H9 (cell line): Measurements from ENCODE around the gene TET2. TPM values are rescaled to one million over a fixed set of nuclear protein-coding genes. Genes with fewer than 3 reads are reported as not detected.

Source experiments
- DNase-seq: peaks from one replicate; pipeline ENCODE4 v3.0.0-alpha.2; 2017
- H2AFZ ChIP-seq: one replicate; pipeline ENCODE4 v1.6.1; 2013; ENCODE audit warnings: mild to moderate bottlenecking, low read length, control low read depth, moderate library complexity
- H2AK5ac ChIP-seq: 2 replicates; pipeline ENCODE4 v1.6.1; 2013; ENCODE audit warnings: low read length, control low read depth, mixed read lengths; ENCODE audit not compliant: insufficient read length
- H2BK120ac ChIP-seq: one replicate; pipeline ENCODE4 v1.6.1; 2013; ENCODE audit warnings: low read depth, mild to moderate bottlenecking, low read length, control low read depth, inconsistent platforms; ENCODE audit not compliant: poor library complexity, severe bottlenecking
- H2BK12ac ChIP-seq: 2 replicates; pipeline ENCODE4 v1.6.1; 2013; ENCODE audit warnings: low read length, control low read depth, mixed read lengths, low read depth; ENCODE audit not compliant: insufficient read length
- H2BK15ac ChIP-seq: 2 replicates; pipeline ENCODE4 v1.6.1; 2013; ENCODE audit warnings: low read depth, low read length, control low read depth
- H2BK20ac ChIP-seq: one replicate; pipeline ENCODE4 v1.6.1; 2013; ENCODE audit warnings: low read depth, mild to moderate bottlenecking, low read length, control low read depth, inconsistent platforms; ENCODE audit not compliant: poor library complexity, severe bottlenecking
- H2BK5ac ChIP-seq: 2 replicates; pipeline ENCODE4 v1.6.1; 2013; ENCODE audit warnings: low read length, control low read depth, mixed read lengths; ENCODE audit not compliant: insufficient read length
- H3K14ac ChIP-seq: 2 replicates; pipeline ENCODE4 v1.6.1; 2013; ENCODE audit warnings: low read length, control low read depth; ENCODE audit not compliant: insufficient read depth
- H3K18ac ChIP-seq: 2 replicates; pipeline ENCODE4 v1.6.1; 2013; ENCODE audit warnings: low read depth, mild to moderate bottlenecking, mixed read lengths, low read length, control low read depth; ENCODE audit not compliant: insufficient read length
- H3K23ac ChIP-seq: 2 replicates; pipeline ENCODE4 v1.6.1; 2013; ENCODE audit warnings: low read length, control low read depth, mixed read lengths, low read depth; ENCODE audit not compliant: insufficient read length
- H3K23me2 ChIP-seq: 2 replicates; pipeline ENCODE4 v1.6.1; 2013; ENCODE audit warnings: low read depth, mild to moderate bottlenecking, mixed read lengths, low read length, control low read depth; ENCODE audit not compliant: insufficient read length, poor library complexity, severe bottlenecking
- H3K27ac ChIP-seq: 2 replicates; pipeline ENCODE4 v1.5.1; 2013; ENCODE audit warnings: low read length, control low read depth, mixed read lengths, low read depth; ENCODE audit not compliant: insufficient read length
- H3K27me3 ChIP-seq: 2 replicates; pipeline ENCODE4 v1.6.1; 2013; ENCODE audit warnings: low read length, control low read depth, inconsistent platforms; ENCODE audit not compliant: insufficient read depth
- H3K4ac ChIP-seq: 2 replicates; pipeline ENCODE4 v1.6.1; 2013; ENCODE audit warnings: low read depth, mild to moderate bottlenecking, control low read depth, inconsistent platforms, low read length, moderate library complexity
- H3K4me1 ChIP-seq: 2 replicates; pipeline ENCODE4 v1.6.1; 2013; ENCODE audit warnings: low read length, control low read depth, inconsistent platforms; ENCODE audit not compliant: insufficient read depth
- H3K4me2 ChIP-seq: 2 replicates; pipeline ENCODE4 v1.6.1; 2013; ENCODE audit warnings: low read length, control low read depth, mixed read lengths; ENCODE audit not compliant: insufficient read length, insufficient read depth
- H3K56ac ChIP-seq: 2 replicates; pipeline ENCODE4 v1.6.1; 2013; ENCODE audit warnings: low read depth, mild to moderate bottlenecking, mixed read lengths, low read length, control low read depth; ENCODE audit not compliant: insufficient read length
- H3K79me1 ChIP-seq: 2 replicates; pipeline ENCODE4 v1.6.1; 2013; ENCODE audit warnings: low read depth, mild to moderate bottlenecking, moderate library complexity, low read length, control low read depth, inconsistent platforms; ENCODE audit not compliant: insufficient read depth, poor library complexity, severe bottlenecking
- H3K79me2 ChIP-seq: 2 replicates; pipeline ENCODE4 v1.6.1; 2013; ENCODE audit warnings: low read length, control low read depth, inconsistent platforms; ENCODE audit not compliant: insufficient read depth
- H3K9ac ChIP-seq: 2 replicates; pipeline ENCODE4 v1.6.1; 2013; ENCODE audit warnings: low read length, control low read depth, mixed read lengths; ENCODE audit not compliant: insufficient read length; ENCODE audit errors: extremely low read depth
- H3K9me3 ChIP-seq: one replicate; pipeline ENCODE4 v1.6.1; 2013; ENCODE audit warnings: low read depth, low read length, inconsistent platforms; ENCODE audit not compliant: control insufficient read depth
- H3T11ph ChIP-seq: one replicate; pipeline ENCODE4 v1.6.1; 2013; ENCODE audit warnings: mild to moderate bottlenecking, low read length, control low read depth, inconsistent platforms
- H4K20me1 ChIP-seq: one replicate; pipeline ENCODE4 v1.6.1; 2013; ENCODE audit not compliant: control insufficient read depth, insufficient read length, insufficient read depth
- H4K5ac ChIP-seq: 2 replicates; pipeline ENCODE4 v1.6.1; 2013; ENCODE audit warnings: low read depth, mild to moderate bottlenecking, mixed read lengths, low read length, control low read depth; ENCODE audit not compliant: insufficient read length
- H4K8ac ChIP-seq: replicated peaks from 2 replicates; pipeline ENCODE4 v1.6.1; 2013; ENCODE audit warnings: low read length, control low read depth, mixed read lengths, low read depth; ENCODE audit not compliant: insufficient read length
- H4K91ac ChIP-seq: 2 replicates; pipeline ENCODE4 v1.6.1; 2013; ENCODE audit warnings: low read depth, mild to moderate bottlenecking, moderate library complexity, mixed read lengths, low read length, control low read depth; ENCODE audit not compliant: insufficient read length
- H3K27ac Mint-ChIP-seq, 3 experiments: 2 replicates in 2 of 3; 3 replicates in 1 of 3; pipeline ENCODE4 v1.8.0; 2020 to 2021; ENCODE audit warnings: mixed read lengths in 3 of 3, mild to moderate bottlenecking in 1 of 3, moderate library complexity in 1 of 3
- H3K27me3 Mint-ChIP-seq: 2 replicates; pipeline ENCODE4 v1.8.0; 2021; ENCODE audit warnings: low read depth, mild to moderate bottlenecking, moderate library complexity, mixed read lengths
- H3K36me3 Mint-ChIP-seq, 3 experiments: 2 replicates in 2 of 3; 3 replicates in 1 of 3; pipeline ENCODE4 v1.8.0; 2020 to 2021; ENCODE audit warnings: low read depth in 3 of 3, mixed read lengths in 3 of 3; ENCODE audit not compliant: insufficient read depth in 1 of 3
- H3K4me1 Mint-ChIP-seq, 2 experiments: 2 replicates each; pipeline ENCODE4 v1.8.0; 2020; ENCODE audit warnings: mixed read lengths in 2 of 2
- H3K4me3 Mint-ChIP-seq, 2 experiments: 2 replicates in 1 of 2; 3 replicates in 1 of 2; pipeline ENCODE4 v1.8.0; 2020 to 2021; ENCODE audit warnings: mild to moderate bottlenecking in 2 of 2, mixed read lengths in 2 of 2, moderate library complexity in 1 of 2
- H3K9me3 Mint-ChIP-seq, 2 experiments: 2 replicates in 1 of 2; 3 replicates in 1 of 2; pipeline ENCODE4 v1.8.0; 2020; ENCODE audit warnings: mild to moderate bottlenecking in 2 of 2, mixed read lengths in 2 of 2, moderate library complexity in 1 of 2
- WGBS: extraction: QIAGEN DNeasy Blood & Tissue Kit; methylation state at CpG from one replicate; pipeline ENCODE4 v1.1.7; 2013; ENCODE audit warnings: missing lambda C conversion rate, low lambda C conversion rate, mixed read lengths; ENCODE audit not compliant: insufficient read length; ENCODE audit errors: extremely low coverage; 5-methylcytosine and 5-hydroxymethylcytosine counted together
- total RNA-seq: library from RNA; stranded (reverse); gene quantifications from 2 replicates; pipeline ENCODE4 v1.2.1, GENCODE V29; 2021
- TF ChIP-seq, protein P1 (sequence below): fragments of 200-600 bp; sonication (generic); conservative IDR thresholded peaks from 3 replicates; pipeline ENCODE4 v1.8.0; 2021; ENCODE audit warnings: antibody characterized with exemption, mild to moderate bottlenecking

The TET2 gene
- total RNA-seq, 1 experiment from 2014 or later = 3.1 TPM

DNA sequence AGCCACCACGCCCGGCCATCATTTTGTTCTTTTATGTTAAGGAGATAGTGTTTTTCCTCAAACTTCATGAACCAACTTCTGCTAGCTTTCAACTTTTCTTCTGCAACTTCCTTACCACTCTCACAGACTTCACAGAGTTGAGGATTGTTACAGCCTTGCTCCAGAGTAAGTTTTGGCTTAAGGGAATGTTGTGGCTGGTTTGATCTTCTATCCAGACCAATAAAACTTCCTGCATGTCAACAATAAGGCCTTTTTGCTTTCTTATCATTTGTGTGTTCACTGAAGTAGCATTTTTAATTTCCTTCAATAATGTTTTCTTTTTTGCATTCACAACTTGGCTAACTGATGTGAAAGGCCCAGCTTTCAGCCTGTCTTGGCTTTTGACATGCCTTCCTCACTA is 12.7 kb upstream of the TET2 start:
- no peak overlapping the region for H3K4me2 ChIP-seq
- H3K27me3 ChIP-seq = no peaks in the 10 kb centered on the region
- no peak for DNase-seq
- H4K91ac ChIP-seq = no peak overlapping the region
- H4K20me1 ChIP-seq = no peaks in the 10 kb centered on the region
- no peak overlapping the region for H3K18ac ChIP-seq
- Mint-ChIP-seq H3K36me3 (no peaks in the 10 kb centered on the region), H3K27ac (no peak overlapping the region), H3K4me1 (no peaks in the 10 kb centered on the region), H3K9me3 (no peaks in the 10 kb centered on the region), H3K4me3 (no peak overlapping the region), H3K27me3 (peaks cover 22% of the 10 kb centered on the region)
- H2BK5ac ChIP-seq = no peak overlapping the region
- H2BK12ac ChIP-seq = no peak overlapping the region
- no peak overlapping the region for H3K4ac ChIP-seq
- no peak overlapping the region for H2AFZ ChIP-seq
- H3K79me2 ChIP-seq = no peaks in the 10 kb centered on the region
- H2AK5ac ChIP-seq = no peak overlapping the region
- H3K27ac ChIP-seq = no peak overlapping the region
- H3K23ac ChIP-seq = no peak overlapping the region
- no peak overlapping the region for H4K8ac ChIP-seq
- no peak overlapping the region for H2BK20ac ChIP-seq
- no peak overlapping the region for H3K14ac ChIP-seq
- H4K5ac ChIP-seq = no peak overlapping the region
- no peak overlapping the region for H2BK120ac ChIP-seq
- no peak overlapping the region for H3T11ph ChIP-seq
- H3K4me1 ChIP-seq = no peaks in the 10 kb centered on the region
- TF ChIP-seq, protein P1, sequence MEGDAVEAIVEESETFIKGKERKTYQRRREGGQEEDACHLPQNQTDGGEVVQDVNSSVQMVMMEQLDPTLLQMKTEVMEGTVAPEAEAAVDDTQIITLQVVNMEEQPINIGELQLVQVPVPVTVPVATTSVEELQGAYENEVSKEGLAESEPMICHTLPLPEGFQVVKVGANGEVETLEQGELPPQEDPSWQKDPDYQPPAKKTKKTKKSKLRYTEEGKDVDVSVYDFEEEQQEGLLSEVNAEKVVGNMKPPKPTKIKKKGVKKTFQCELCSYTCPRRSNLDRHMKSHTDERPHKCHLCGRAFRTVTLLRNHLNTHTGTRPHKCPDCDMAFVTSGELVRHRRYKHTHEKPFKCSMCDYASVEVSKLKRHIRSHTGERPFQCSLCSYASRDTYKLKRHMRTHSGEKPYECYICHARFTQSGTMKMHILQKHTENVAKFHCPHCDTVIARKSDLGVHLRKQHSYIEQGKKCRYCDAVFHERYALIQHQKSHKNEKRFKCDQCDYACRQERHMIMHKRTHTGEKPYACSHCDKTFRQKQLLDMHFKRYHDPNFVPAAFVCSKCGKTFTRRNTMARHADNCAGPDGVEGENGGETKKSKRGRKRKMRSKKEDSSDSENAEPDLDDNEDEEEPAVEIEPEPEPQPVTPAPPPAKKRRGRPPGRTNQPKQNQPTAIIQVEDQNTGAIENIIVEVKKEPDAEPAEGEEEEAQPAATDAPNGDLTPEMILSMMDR = no peak
- H3K79me1 ChIP-seq = no peaks in the 10 kb centered on the region
- no CpG with 5 or more reads among the region's 2 CpGs for WGBS
- no peak overlapping the region for H2BK15ac ChIP-seq
- H3K56ac ChIP-seq = no peak overlapping the region
- no peaks in the 10 kb centered on the region for H3K9me3 ChIP-seq
- H3K9ac ChIP-seq = no peak overlapping the region
- H3K23me2 ChIP-seq = no peaks in the 10 kb centered on the region
